Body of pancreas (tissue), 4 donors: ENCODE measurements around the gene NME8.

ENCODE experiments used
- CTCF ChIP-seq, 7 experiments: fragments of 450-650 bp in 4 of 7; fragments of 200-600 bp in 3 of 7; sonication (generic) in 3 of 7; IDR thresholded peaks; one replicate each; pipeline ENCODE4 v1.5.1; 2016 to 2019; ENCODE audit warnings: antibody characterized with exemption in 7 of 7
- POLR2A ChIP-seq, 3 donors: fragments of 450-650 bp; IDR thresholded peaks; one replicate each; pipeline ENCODE4 v1.6.1; 2016; ENCODE audit warnings: antibody characterized with exemption in 3 of 3, mild to moderate bottlenecking in 2 of 3

GRCh38 chr7:37820708-37821468 is 27.5 kb upstream of the NME8 start:
- TF ChIP-seq CTCF (IDR thresholded peaks at IDR 0.05), result no peak
- no peak for TF ChIP-seq POLR2A (IDR thresholded peaks at IDR 0.05)
